ENCODE data around the gene TUBA4B.

Gene TUBA4B

GRCh38 chr2:219252900-219253752 lies at the start of gene TUBA4B:
Gene TUBA4B, plus strand, starts transcription at chr2:219253243. Its CDS starts 165 bp downstream, at chr2:219253408.
- CTCF ChIA-PET = interaction anchor here (1.5 to 6.3 kb wide), 6 partner anchors 23 to 94 kb away, joined by 4 to 67 read pairs (median 12); partner anchors contain the start of gene DNAJB2
- no peak for TF ChIP-seq CTCF (IDR thresholded peaks at IDR 0.05; ENCODE audit: insufficient read depth, low read length, missing control alignments)
- no peak for DNase-seq (ENCODE audit: low read depth, low spot score)
- H3K4me3 ChIP-seq (ENCODE audit: low read depth, low read length) = peak within 1 kb of the TSS; percentile 57
- POLR2A ChIA-PET = interaction anchor here (0.6 to 1.4 kb wide), 5 partner anchors 8 to 155 kb away, joined by 3 to 5 read pairs (median 3); partner anchors contain the start of genes GLB1L and STK16

- DNase-seq (ENCODE audit: low read depth, low spot score) = no peak
- TF ChIP-seq CTCF (IDR thresholded peaks at IDR 0.05; ENCODE audit: insufficient read depth, low read length, missing control alignments) = no peak
- no peak overlapping the region for H3K4me3 ChIP-seq (ENCODE audit: low read depth, low read length)
- ChIA-PET POLR2A (no interaction called here), CTCF (interaction anchor here (0.6 to 2.5 kb wide), 5 partner anchors 29 to 133 kb away, joined by 3 to 13 read pairs (median 4); no protein-coding TSS in a partner anchor)
Observed at GRCh38 chr2:219204425-219205164, 48.4 kb upstream of the TUBA4B start.

GRCh38 chr2:219205165-219205538 lies 47.9 kb upstream of the TUBA4B start:
- TF ChIP-seq CTCF (IDR thresholded peaks at IDR 0.05; ENCODE audit: insufficient read depth, low read length, missing control alignments) = no peak
- ChIA-PET POLR2A (interaction anchor here (2.0 kb wide), 1 partner anchor 29 kb away, joined by 10 read pairs; the partner anchor contains the start of gene CNPPD1), CTCF (interaction anchor here (1.5 to 2.3 kb wide), 4 partner anchors 9 to 325 kb away, joined by 4 to 11 read pairs (median 5); no protein-coding TSS in a partner anchor)
- no peak for DNase-seq (ENCODE audit: low read depth, low spot score)
- H3K4me3 ChIP-seq (ENCODE audit: low read depth, low read length) = no peak overlapping the region

- no peak for TF ChIP-seq CTCF (IDR thresholded peaks at IDR 0.05; ENCODE audit: insufficient read depth, low read length, missing control alignments)
- H3K4me3 ChIP-seq (ENCODE audit: low read depth, low read length) = peak overlapping the region; percentile 79
- CTCF ChIA-PET = interaction anchor here (0.7 to 4.2 kb wide), 14 partner anchors 9 to 324 kb away, joined by 3 to 26 read pairs (median 4); partner anchors contain the start of genes ANKZF1, ATG9A and CNPPD1
- DNase-seq (ENCODE audit: low read depth, low spot score) = no peak
- POLR2A ChIA-PET = interaction anchor here (0.7 to 2.9 kb wide), 7 partner anchors 11 to 44 kb away, joined by 3 to 27 read pairs (median 6); partner anchors contain the start of genes ABCB6, ANKZF1, ATG9A and CNPPD1
Observed at GRCh38 chr2:219205981-219206327, 47.1 kb upstream of the TUBA4B start.

GRCh38 chr2:219206328-219207133 lies 46.5 kb upstream of the TUBA4B start, which contains the start of gene ZFAND2B:
Gene ZFAND2B, plus strand, starts transcription at chr2:219206782. Its CDS starts 206 bp downstream, at chr2:219206988.
- H3K4me3 ChIP-seq (ENCODE audit: low read depth, low read length) = peak within 1 kb of the TSS; percentile 86
- no peak for DNase-seq (ENCODE audit: low read depth, low spot score)
- CTCF ChIA-PET = interaction anchor here (0.7 to 4.2 kb wide), 14 partner anchors 10 to 324 kb away, joined by 3 to 26 read pairs (median 4); partner anchors contain the start of genes ANKZF1, ATG9A and CNPPD1
- POLR2A ChIA-PET = interaction anchor here (0.5 to 2.9 kb wide), 11 partner anchors 11 to 72 kb away, joined by 3 to 27 read pairs (median 4); partner anchors contain the start of genes ABCB6, ANKZF1, ATG9A and CNPPD1
- TF ChIP-seq CTCF (IDR thresholded peaks at IDR 0.05; ENCODE audit: insufficient read depth, low read length, missing control alignments) = no peak
